ENCODE data around the gene COG1. TPM values are rescaled to one million over a fixed set of nuclear protein-coding genes. Genes with fewer than 3 reads are reported as not detected.

The COG1 gene
- total RNA-seq, 2 experiments from 2014 or later, result 38.3 to 44.1 TPM

DNA sequence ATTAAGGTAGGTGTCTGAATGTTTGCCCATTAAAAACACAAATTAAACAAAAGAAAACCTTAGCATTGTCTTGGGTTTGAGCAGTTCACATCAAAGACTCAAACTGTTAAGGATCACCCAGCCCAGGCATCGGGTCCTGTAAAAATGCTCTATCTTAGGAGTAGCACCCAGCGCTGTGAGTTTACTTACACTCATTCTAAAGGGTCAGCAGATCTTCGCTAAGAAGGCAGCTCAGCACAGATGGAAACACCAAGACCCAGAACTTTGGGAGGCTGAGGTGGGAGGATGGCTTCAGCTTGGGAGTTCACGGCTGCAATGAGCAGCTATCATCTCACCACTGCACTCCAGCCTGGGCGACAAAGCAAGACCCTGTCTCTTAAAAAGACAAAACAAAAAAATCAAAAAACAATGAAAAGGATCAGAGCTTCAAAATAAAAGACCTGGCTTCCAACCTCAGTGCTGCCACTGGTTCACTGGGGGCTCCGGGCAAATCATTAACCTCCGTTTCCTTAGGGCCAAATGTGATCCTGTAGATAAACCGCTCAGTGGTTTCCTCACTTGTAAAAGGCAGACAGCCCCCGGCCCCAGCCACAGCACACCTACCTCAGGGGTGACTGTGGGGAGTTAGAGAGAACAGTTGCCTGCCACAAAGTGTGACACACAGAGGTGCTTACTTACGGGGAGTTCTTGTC is 11.1 kb downstream of the COG1 start:
- BruUV-seq (replicated peaks), result no TSS peak
- no peak overlapping the region for H3K27ac ChIP-seq (ENCODE audit: low read depth, low read length, poor library complexity, severe bottlenecking)
- no peak for DNase-seq (ENCODE audit: low spot score)
- H3K36me3 ChIP-seq (ENCODE audit: insufficient read depth, low read length), result peaks cover 96% of the 10 kb centered on the region
- H3K4me2 ChIP-seq (ENCODE audit: low read length), result no peak overlapping the region
- no peaks in the 10 kb centered on the region for H3K9me2 ChIP-seq (ENCODE audit: insufficient read depth, low read length)
- no peak for TF ChIP-seq EZH2phosphoT487 (IDR thresholded peaks at IDR 0.05; ENCODE audit: borderline replicate concordance, low read depth, low read length)
- TF ChIP-seq, protein P1, sequence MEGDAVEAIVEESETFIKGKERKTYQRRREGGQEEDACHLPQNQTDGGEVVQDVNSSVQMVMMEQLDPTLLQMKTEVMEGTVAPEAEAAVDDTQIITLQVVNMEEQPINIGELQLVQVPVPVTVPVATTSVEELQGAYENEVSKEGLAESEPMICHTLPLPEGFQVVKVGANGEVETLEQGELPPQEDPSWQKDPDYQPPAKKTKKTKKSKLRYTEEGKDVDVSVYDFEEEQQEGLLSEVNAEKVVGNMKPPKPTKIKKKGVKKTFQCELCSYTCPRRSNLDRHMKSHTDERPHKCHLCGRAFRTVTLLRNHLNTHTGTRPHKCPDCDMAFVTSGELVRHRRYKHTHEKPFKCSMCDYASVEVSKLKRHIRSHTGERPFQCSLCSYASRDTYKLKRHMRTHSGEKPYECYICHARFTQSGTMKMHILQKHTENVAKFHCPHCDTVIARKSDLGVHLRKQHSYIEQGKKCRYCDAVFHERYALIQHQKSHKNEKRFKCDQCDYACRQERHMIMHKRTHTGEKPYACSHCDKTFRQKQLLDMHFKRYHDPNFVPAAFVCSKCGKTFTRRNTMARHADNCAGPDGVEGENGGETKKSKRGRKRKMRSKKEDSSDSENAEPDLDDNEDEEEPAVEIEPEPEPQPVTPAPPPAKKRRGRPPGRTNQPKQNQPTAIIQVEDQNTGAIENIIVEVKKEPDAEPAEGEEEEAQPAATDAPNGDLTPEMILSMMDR (conservative IDR thresholded peaks at IDR 0.05; ENCODE audit: low read length), result no peak
- intact Hi-C loops (cut with micrococcal nuclease; ENCODE audit: unreplicated experiment), result no loop called here
- no peaks in the 10 kb centered on the region for H3K4me1 ChIP-seq (ENCODE audit: insufficient read depth, low read length, poor library complexity, severe bottlenecking)
- H4K20me1 ChIP-seq (ENCODE audit: insufficient read depth, low read length), result no peaks in the 10 kb centered on the region
- H3K9me3 ChIP-seq (ENCODE audit: low read length), result no peaks in the 10 kb centered on the region
- POLR2A ChIA-PET, result no interaction called here
- CTCF ChIA-PET (ENCODE audit: unreplicated experiment), result no interaction called here
- no peaks in the 10 kb centered on the region for H3K79me2 ChIP-seq (ENCODE audit: insufficient read depth, low read depth, low read length)
- no peak overlapping the region for H2AFZ ChIP-seq (ENCODE audit: low read length)
- H3K4me3 ChIP-seq (ENCODE audit: low read depth, low read length, poor library complexity, severe bottlenecking), result no peak overlapping the region

DNA sequence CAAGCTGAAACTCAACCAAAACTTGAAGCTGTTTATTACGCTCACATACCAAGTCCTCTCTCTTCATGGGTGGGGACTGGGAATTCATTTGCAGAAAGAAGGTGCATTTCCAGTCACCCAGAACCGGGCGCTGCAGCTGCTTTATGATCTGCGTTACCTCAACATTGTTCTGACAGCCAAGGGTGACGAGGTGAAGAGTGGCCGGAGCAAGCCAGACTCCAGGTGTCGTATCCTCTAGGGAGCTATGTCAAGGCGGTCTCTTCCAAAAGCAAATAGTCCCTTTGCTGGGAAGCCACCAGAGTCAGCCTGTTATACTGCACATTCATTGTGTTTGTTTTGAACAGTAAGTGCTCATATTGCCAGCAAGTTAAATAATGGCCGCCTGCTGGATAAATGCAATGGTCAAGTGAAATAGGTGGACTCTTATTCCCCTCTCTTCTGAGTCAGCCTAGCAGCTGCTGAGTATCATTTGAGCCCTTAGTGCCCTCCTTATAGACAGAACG is 12.7 kb downstream of the COG1 start:
- Histone ChIP-seq H3K9me3 (ENCODE audit: low read length) (no peaks in the 10 kb centered on the region), H3K9me2 (ENCODE audit: insufficient read depth, low read length) (no peaks in the 10 kb centered on the region), H3K27ac (ENCODE audit: low read depth, low read length, poor library complexity, severe bottlenecking) (no peak overlapping the region), H3K36me3 (ENCODE audit: insufficient read depth, low read length) (peaks cover 94% of the 10 kb centered on the region), H4K20me1 (ENCODE audit: insufficient read depth, low read length) (peaks cover 7% of the 10 kb centered on the region), H3K4me3 (ENCODE audit: low read depth, low read length, poor library complexity, severe bottlenecking) (no peak overlapping the region), H3K4me1 (ENCODE audit: insufficient read depth, low read length, poor library complexity, severe bottlenecking) (no peaks in the 10 kb centered on the region), H2AFZ (ENCODE audit: low read length) (no peak overlapping the region), H3K79me2 (ENCODE audit: insufficient read depth, low read depth, low read length) (no peaks in the 10 kb centered on the region; the same call in 1 of the 2 replicates), H3K4me2 (ENCODE audit: low read length) (no peak overlapping the region)
- intact Hi-C loops (cut with micrococcal nuclease; ENCODE audit: unreplicated experiment), result no loop called here
- BruUV-seq (replicated peaks), result TSS peak; percentile 34
- TF ChIP-seq, protein P1 (conservative IDR thresholded peaks at IDR 0.05; ENCODE audit: low read length), result no peak
- no peak for TF ChIP-seq EZH2phosphoT487 (IDR thresholded peaks at IDR 0.05; ENCODE audit: borderline replicate concordance, low read depth, low read length)
- CTCF ChIA-PET (ENCODE audit: unreplicated experiment), result no interaction called here
- POLR2A ChIA-PET, result interaction anchor here (1.0 kb wide), 1 partner anchor 14 kb away, joined by 3 read pairs; no protein-coding TSS in a partner anchor
- DNase-seq (ENCODE audit: low spot score), result no peak
